Measurements from ENCODE around the gene RAD23A.

Gene RAD23A

DNA sequence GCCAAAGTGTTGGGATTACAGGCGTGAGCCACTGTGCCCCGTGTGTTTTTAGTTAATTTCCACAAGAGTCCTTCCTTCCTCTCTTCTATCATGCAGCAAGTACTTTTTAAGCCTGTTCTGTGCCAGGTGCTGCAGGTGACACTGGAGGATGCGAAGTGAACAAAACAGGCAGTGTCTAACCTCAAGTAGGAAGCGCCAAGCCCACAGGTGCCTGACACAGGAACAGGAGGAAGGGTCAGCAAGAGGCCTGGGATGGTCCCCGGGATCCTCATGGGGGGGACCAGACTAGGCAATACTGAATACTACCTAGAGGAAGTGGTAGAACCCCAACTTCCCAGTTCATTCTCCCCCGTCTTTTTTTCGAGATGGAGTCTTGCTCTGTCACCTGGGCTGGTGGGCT is 9.1 kb upstream of the RAD23A start:
- TF ChIP-seq, protein P1, sequence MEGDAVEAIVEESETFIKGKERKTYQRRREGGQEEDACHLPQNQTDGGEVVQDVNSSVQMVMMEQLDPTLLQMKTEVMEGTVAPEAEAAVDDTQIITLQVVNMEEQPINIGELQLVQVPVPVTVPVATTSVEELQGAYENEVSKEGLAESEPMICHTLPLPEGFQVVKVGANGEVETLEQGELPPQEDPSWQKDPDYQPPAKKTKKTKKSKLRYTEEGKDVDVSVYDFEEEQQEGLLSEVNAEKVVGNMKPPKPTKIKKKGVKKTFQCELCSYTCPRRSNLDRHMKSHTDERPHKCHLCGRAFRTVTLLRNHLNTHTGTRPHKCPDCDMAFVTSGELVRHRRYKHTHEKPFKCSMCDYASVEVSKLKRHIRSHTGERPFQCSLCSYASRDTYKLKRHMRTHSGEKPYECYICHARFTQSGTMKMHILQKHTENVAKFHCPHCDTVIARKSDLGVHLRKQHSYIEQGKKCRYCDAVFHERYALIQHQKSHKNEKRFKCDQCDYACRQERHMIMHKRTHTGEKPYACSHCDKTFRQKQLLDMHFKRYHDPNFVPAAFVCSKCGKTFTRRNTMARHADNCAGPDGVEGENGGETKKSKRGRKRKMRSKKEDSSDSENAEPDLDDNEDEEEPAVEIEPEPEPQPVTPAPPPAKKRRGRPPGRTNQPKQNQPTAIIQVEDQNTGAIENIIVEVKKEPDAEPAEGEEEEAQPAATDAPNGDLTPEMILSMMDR (IDR thresholded peaks at IDR 0.05; ENCODE audit: low read depth, low read length): no peak
- TF ChIP-seq POLR2A (IDR thresholded peaks at IDR 0.05; ENCODE audit: extremely low read depth, insufficient read length): no peak
- no peak for TF ChIP-seq MYC (IDR thresholded peaks at IDR 0.05; ENCODE audit: low read depth, low read length)
- TF ChIP-seq, protein P2, sequence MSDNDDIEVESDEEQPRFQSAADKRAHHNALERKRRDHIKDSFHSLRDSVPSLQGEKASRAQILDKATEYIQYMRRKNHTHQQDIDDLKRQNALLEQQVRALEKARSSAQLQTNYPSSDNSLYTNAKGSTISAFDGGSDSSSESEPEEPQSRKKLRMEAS (IDR thresholded peaks at IDR 0.05; ENCODE audit: low read depth, low read length): no peak
- peak; percentile 56 for DNase-seq (ENCODE audit: low read depth)
- no peak overlapping the region for H3K4me3 ChIP-seq (ENCODE audit: low read depth, low read length)

DNA sequence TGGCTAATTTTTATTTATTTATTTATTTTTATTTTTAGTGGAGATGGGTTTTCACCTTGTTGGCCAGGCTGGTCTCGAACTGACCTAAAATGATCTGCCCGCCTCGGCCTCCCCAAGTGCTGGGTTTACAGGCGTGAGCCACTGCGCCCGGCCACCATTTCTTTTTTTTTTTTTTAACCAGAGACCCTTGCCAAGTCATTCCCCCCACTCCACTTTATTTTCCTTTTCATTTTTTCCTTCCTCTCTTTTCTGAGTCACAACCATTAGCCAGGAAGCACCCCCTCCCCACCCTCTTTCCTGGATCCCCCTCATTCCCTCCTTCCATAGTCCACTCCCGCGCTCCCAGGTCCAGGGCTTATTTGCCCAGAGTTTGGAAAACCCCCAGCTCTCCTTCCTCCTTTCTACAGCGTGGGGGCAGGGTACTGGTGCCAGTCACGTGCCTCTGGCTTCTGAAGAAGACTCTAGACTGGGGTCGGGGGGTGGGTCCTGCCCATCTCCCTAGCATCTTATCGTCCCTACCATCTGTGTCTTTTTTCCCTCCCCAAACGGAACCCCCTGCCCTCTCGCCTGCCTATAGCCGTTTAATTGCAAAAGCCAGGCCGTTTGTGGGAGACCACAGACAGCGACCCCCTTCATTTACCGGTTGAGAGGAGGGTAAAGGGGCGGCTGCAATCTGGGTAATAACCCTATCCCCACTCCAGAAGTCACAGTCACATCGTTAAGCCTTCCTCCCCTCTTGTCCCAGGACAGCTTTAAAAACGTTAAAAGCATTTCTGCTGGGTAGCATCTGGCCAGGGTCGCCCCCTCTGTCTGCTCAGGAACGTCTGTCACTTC is 8.4 kb upstream of the RAD23A start:
- peak overlapping the region; percentile 69 for H3K4me3 ChIP-seq (ENCODE audit: low read depth, low read length)
- DNase-seq (ENCODE audit: low read depth): peak; percentile 99
- TF ChIP-seq, protein P1 (IDR thresholded peaks at IDR 0.05; ENCODE audit: low read depth, low read length): no peak
- peak; percentile 76 for TF ChIP-seq MYC (IDR thresholded peaks at IDR 0.05; ENCODE audit: low read depth, low read length)
- TF ChIP-seq, protein P2 (IDR thresholded peaks at IDR 0.05; ENCODE audit: low read depth, low read length): peak; percentile 97

DNA sequence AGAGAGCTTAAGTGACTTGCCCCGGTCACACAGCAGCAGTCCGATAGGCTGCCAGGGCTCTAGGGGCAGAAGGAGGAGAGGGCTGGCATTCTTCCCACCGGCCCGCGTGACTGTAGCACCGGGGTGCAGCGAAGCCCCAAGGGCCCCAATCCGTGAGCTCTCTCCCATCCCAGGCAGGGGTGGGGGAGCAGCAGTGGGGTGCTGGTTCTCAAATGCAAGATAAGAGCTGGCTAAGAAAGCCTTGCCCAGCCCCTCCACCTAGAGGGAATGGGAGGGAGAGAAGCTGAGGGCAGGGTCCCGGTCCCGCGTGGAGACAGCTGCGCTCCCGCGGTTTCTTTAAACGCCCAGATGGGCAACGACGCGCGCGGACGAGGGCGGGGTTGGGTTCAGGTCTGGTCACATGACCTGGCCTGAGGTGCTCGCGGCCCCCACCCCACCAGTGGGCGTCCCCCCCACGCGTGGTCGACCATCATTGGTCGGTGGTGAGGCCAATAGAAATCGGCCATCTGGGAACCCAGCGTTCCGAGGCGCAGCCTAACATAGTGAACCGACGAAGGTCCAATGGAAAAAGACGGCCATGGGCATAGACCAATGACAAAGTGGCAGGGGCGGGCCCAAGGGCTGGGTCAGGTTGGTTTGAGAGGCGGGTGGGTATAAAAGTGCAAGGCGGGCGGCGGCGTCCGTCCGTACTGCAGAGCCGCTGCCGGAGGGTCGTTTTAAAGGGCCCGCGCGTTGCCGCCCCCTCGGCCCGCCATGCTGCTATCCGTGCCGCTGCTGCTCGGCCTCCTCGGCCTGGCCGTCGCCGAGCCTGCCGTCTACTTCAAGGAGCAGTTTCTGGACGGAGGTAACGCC is 7.5 kb upstream of the RAD23A start, which contains the start of gene CALR:
TSS of gene CALR (plus strand) at position 683 of the 852 bp plus-strand sequence. CDS start at position 754, 71 bp downstream.
- peak; percentile 99 for DNase-seq (ENCODE audit: low read depth)
- TF ChIP-seq, protein P1 (IDR thresholded peaks at IDR 0.05; ENCODE audit: low read depth, low read length): no peak
- TF ChIP-seq, protein P2 (IDR thresholded peaks at IDR 0.05; ENCODE audit: low read depth, low read length): peak; percentile 78
- TF ChIP-seq POLR2A (IDR thresholded peaks at IDR 0.05; ENCODE audit: extremely low read depth, insufficient read length): peak; percentile 98
- TF ChIP-seq MYC (IDR thresholded peaks at IDR 0.05; ENCODE audit: low read depth, low read length): peak; percentile 75
- H3K4me3 ChIP-seq (ENCODE audit: low read depth, low read length): peak within 1 kb of the TSS; percentile 100

DNA sequence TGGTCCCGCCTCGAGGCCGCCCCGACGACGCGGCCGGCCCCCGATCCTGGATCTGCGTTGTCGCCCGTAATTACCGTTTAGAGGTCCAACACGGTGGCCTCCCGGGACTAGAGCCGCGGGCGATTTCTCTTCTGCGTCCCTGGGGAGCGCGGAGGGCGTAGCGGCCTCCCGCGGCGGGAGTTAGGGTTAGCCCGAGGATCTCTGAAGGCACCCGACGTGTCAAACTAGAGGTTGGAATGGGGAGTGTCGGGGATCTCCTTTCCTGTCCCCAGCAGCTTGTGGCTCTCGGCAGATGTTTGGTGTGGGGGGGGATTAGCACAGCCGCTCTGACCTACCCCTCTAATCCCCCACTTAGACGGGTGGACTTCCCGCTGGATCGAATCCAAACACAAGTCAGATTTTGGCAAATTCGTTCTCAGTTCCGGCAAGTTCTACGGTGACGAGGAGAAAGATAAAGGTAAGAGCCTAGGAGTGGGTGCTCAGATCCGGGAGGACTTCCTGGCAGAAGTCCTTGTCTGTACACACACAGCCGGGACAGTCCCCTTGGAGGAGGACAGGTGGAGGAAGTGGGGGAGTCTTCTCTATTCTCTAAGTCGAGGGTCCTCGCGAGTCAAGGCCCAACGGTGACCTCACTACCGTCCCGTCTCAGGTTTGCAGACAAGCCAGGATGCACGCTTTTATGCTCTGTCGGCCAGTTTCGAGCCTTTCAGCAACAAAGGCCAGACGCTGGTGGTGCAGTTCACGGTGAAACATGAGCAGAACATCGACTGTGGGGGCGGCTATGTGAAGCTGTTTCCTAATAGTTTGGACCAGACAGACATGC is 6.7 kb upstream of the RAD23A start:
- TF ChIP-seq POLR2A (IDR thresholded peaks at IDR 0.05; ENCODE audit: extremely low read depth, insufficient read length) (no peak), MYC (IDR thresholded peaks at IDR 0.05; ENCODE audit: low read depth, low read length) (no peak)
- TF ChIP-seq, protein P2 (IDR thresholded peaks at IDR 0.05; ENCODE audit: low read depth, low read length): 0 out of 2 replicates have a peak, but pooled peaks have one; percentile 4
- TF ChIP-seq, protein P1 (IDR thresholded peaks at IDR 0.05; ENCODE audit: low read depth, low read length): no peak
- peak overlapping the region; percentile 100 for H3K4me3 ChIP-seq (ENCODE audit: low read depth, low read length)
- peak; percentile 67 for DNase-seq (ENCODE audit: low read depth)

DNA sequence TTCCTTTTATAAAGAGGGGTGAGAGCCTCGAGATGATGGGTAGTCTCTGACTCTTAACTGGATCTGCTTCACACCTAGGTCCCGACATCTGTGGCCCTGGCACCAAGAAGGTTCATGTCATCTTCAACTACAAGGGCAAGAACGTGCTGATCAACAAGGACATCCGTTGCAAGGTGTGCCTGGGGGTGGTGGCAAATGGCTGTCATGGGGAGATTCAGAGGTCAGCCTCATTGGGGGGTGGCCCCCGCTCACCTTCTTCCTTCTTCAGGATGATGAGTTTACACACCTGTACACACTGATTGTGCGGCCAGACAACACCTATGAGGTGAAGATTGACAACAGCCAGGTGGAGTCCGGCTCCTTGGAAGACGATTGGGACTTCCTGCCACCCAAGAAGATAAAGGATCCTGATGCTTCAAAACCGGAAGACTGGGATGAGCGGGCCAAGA is 5.7 kb upstream of the RAD23A start:
- TF ChIP-seq MYC (IDR thresholded peaks at IDR 0.05; ENCODE audit: low read depth, low read length) (no peak), POLR2A (IDR thresholded peaks at IDR 0.05; ENCODE audit: extremely low read depth, insufficient read length) (no peak)
- TF ChIP-seq, protein P1 (IDR thresholded peaks at IDR 0.05; ENCODE audit: low read depth, low read length): no peak
- TF ChIP-seq, protein P2 (IDR thresholded peaks at IDR 0.05; ENCODE audit: low read depth, low read length): no peak
- H3K4me3 ChIP-seq (ENCODE audit: low read depth, low read length): peak overlapping the region; percentile 100
- DNase-seq (ENCODE audit: low read depth): peak; percentile 45
